GM10847 (cell line): ENCODE measurements around the gene WIPF1.

ENCODE experiments used
- POLR2A ChIP-seq: IDR thresholded peaks from 2 replicates; pipeline ENCODE4 v1.6.1; 2011; ENCODE audit not compliant: insufficient read length; ENCODE audit errors: extremely low read depth

Gene WIPF1

GRCh38 chr2:174551697-174552096, 45.9 kb downstream of the WIPF1 start:
- TF ChIP-seq POLR2A, result no peak

DNA sequence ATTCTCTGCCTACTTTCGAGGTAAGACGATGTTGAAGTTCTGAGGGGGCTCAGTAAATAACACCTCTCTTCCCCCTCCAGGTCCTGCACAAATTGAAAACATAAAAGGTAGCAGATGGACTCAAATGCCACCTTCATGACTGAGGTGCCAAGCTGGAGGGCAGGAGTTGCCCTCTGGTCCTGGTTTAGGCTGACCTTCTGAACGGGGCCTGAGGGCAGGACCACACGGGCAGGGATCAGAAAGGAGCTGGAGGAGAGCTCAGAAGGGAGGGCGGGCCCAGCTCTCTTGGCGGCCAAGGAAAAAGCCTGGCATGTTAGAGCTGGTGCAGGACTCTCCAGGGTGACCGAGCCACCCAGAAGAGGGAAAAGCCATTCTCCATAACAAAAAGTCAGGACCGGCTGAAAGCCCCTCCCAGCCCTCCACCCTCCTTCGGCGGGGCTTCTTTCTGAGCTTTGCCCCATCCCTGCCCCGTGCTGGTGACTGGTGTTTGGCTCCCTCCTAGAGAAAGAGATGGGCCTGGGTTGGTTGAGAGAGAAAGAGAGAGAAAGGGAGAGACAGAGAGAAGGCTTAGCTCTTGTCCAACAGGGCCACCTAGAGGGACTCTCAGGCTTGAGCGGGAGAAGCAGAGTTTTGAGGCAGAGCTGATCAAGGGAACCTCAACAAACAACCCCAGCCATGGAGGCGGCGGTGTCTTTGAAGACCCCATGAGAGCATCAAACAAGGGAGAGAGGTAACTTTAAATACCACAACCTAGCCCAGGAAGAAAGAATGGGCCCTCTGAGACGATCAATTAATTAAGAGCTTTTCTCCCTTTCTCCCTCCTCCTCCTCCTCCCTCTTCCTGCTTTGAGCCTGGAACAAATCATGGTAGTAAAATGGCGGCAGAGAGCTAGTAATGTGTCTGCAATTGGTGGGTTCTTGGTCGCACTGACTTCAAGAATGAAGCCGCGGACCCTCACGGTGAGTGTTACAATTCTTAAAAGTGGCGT, 50.8 kb downstream of the WIPF1 start:
- TF ChIP-seq POLR2A, result no peak

DNA sequence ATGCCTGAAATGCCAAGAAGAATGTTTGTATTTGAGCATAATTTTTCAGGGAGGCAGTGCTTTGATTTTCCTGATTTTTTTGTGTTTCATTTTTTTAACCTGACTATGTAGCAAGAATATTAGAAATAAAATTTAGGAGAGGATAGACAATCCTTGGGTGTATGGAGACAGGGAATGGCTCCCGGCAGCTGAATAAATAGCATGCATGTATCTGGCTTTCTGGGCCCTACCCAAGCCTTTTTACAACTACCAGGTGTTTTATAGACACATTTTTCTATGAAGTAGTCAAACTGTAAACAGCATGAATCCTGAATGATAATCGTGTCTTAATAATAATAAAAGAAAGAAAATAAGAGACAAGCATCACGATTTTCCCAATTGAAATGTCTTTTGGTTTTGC, 52.4 kb downstream of the WIPF1 start:
- TF ChIP-seq POLR2A, result no peak

GRCh38 chr2:174544802-174545201, 52.8 kb downstream of the WIPF1 start:
- no peak for TF ChIP-seq POLR2A

GRCh38 chr2:174544156-174544555, 53.4 kb downstream of the WIPF1 start:
- no peak for TF ChIP-seq POLR2A

DNA sequence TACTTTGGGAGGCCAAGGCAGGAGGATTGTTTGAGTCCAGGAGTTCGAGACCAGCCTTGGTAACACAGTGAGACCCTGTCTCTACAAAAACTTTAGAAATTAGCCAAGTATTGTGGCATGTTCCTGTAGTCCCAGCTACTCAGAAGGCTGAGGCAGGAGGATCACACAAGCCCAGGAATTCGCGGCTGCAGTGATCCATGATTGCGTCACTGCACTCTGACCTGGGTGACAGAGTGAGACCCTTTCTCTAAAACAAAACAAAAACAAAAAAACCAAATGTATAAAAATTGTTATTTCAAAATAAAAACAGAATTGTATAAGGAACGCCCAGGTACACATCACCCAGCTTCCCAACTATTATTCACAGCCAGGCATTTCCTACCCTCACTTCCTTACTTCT, 56.7 kb downstream of the WIPF1 start:
- no peak for TF ChIP-seq POLR2A

GRCh38 chr2:174535757-174536703, 61.6 kb downstream of the WIPF1 start:
- no peak for TF ChIP-seq POLR2A

- TF ChIP-seq POLR2A, result no peak
Observed at GRCh38 chr2:174535083-174535482, 62.5 kb downstream of the WIPF1 start.

DNA sequence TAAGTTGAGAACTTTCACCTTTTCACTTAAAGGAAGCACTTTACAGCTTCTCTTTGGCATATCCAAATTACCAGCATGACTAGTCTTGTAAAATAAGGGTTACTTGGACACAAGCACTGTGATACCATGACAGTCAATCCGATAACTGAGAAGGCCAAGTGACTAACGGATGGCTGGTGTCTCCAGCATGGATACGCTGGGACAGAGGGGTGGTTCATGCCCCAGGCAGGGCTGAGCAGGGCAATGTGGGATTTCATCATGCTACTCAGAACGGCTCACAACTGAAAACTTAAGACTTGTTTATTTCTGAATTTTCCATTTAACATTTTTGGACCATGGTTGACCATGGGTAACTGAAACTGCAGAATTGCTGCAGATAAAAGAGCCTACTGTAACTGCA, 67.7 kb downstream of the WIPF1 start:
- TF ChIP-seq POLR2A, result no peak

DNA sequence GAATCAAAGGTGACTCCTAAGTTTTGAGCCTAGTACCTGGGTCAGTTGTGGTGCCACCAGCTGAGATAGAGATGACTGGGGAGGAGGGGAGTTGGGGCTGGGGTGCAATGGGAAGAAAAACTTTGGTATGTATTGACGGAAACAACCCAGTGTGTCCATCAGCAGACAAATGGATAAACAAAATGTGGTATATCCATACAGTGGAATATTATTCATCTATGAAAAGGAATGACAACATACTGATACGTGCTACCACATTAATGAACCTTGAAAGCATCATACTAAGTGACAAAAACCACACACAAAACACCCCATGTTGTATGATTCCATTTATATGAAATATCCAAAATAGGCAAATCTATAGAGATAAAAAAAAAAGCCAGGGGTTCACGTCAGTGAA, 69.6 kb downstream of the WIPF1 start:
- TF ChIP-seq POLR2A, result no peak

- no peak for TF ChIP-seq POLR2A
Observed at GRCh38 chr2:174527101-174527721, 70.4 kb downstream of the WIPF1 start.

- no peak for TF ChIP-seq POLR2A
Observed at GRCh38 chr2:174524527-174524926, 73.1 kb downstream of the WIPF1 start.

DNA sequence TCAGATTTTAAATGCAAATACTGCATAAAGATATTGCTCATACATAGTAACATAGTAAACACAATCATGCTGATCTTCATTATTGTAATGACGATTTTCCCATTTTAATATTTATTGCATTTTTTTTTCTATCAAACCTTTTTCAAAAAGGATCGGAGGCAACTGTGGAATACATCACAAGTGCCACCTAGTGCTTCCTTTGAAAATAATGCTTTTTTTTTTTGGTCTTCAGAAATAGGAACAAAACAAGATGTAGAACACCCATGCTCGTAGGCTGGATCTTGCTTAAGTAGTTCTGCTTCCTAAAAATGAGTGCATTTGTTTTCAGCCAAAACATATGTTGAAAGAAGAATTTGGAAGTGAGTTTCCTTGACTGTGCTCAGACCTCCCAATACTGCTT, 75.1 kb downstream of the WIPF1 start:
- TF ChIP-seq POLR2A, result no peak

DNA sequence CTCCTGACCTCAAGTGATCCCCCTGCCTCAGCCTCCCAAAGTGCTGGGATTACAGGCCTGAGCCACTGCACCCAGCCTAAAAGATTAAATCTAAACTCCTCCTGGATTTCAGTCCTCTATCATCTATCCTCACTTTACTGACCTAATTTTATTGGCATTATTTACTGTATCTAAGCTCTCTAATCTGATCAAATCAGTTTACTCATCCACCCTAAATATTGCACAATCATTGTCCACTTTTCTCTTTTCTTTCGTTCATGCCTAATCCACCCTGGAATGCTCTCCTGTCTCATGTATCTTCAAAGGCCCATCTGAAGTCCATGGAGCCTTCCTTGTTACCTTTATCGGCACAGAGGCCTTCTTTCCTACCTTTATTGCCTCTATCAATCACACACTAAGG, 79.2 kb downstream of the WIPF1 start:
- TF ChIP-seq POLR2A, result no peak

DNA sequence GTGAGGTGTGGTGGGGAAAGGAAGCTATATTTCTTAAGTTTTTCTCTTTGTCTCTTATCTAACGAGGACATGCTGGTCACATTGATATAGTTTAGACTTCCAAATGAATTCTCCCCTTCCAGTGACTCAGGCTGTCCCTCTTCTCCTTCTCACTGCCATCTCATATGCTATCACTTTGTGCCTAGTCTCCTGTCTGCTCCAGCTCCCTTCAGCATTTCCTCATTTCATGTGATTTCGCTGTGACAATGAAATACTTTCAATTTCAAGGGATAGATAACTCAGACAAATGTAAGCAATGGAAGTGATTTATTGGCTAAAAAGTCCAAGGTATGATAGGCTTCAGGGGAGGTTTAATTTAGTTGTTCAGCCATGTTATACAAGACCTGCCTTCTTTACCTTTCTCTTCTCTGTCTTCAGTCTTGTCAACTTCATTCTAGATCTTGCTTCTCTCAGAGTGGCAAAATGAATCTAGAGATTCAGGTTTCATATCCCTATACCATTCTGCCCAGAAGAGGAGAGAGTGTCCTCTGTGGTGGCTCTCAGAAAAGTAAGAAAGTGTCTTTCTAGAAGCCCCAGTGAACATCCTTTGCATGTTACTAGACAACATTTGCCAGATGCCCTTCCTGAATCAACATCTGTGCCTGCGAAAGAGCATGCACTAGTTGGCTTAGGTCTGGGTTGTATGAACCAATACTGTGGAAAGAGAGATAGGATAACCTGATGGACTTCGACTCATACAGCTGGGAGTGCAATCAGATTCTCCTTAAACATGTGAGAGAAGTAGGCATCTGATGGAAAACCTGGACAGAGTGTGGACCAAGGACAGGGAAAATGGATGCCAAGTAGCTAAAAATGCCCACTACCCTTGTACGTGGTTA, 80.9 kb downstream of the WIPF1 start:
- TF ChIP-seq POLR2A, result no peak

GRCh38 chr2:174512345-174512744, 85.3 kb downstream of the WIPF1 start:
- TF ChIP-seq POLR2A, result no peak
